A172 (cell line): ENCODE results near the gene HYAL2. TPM values are rescaled to one million over a fixed set of nuclear protein-coding genes. Genes with fewer than 3 reads are reported as not detected.
"Not testable (repeated sequence)": the region's sequence is repeated elsewhere in the genome, so short reads cannot be mapped to it uniquely, and the experiment has no call there.

ENCODE experiments used
- DNase-seq: peaks from one replicate; pipeline ENCODE4 v3.0.0-alpha.2; 2015; ENCODE audit warnings: low spot score
- total RNA-seq: library from RNA; depleted of rRNA; stranded (reverse); fragments of >200 nt; shearing (Covaris generic); gene quantifications from 2 replicates; pipeline ENCODE4 v1.2.3, GENCODE V29; 2014

HYAL2 gene
- total RNA-seq, 1 experiment from 2014 or later: 113 TPM

DNA sequence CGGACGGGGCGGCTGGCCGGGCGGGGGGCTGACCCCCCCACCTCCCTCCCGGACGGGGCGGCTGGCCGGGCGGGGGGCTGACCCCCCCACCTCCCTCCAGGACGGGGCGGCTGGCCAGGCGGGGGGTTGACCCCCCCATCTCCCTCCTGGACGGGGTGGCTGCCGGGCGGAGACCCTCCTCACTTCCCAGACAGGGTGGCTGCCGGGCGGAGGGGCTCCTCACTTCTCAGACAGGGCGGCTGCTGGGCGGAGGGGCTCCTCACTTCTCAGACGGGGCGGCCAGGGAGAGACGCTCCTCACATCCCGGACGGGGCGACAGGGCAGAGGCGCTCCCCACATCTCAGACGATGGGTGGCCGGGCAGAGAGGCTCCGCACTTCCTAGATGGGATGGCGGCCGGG, 10.5 kb downstream of the HYAL2 start:
- not testable (repeated sequence) for DNase-seq

DNA sequence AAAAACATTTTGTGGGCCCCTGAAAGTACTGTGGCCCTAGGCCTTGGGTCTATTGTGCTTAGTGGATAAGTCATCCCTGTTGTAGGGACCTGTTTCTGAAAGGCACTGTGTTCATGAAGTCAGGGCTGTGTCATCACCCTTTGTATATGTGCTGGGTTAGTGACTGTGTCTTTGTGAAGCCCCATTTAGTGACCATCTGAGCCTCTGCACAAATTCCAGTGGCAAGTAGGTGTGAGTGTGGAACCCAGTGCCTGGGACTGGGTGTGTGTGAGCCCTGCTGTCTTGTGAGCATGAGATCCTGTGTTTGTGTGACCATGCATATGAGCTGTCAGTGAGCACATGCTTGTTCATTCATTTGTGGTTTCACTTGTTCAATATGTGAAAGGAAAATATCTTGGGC, 17.9 kb downstream of the HYAL2 start:
- no peak for DNase-seq

GRCh38 chr3:50303013-50303815, 19.3 kb downstream of the HYAL2 start, which contains the start of gene HYAL1:
Gene HYAL1, minus strand, starts transcription at chr3:50303574. Its CDS starts 618 bp downstream, at chr3:50302956.
- no peak for DNase-seq

- no peak for DNase-seq
Observed at GRCh38 chr3:50302095-50303012, 20.2 kb downstream of the HYAL2 start.

GRCh38 chr3:50300681-50301254, 21.8 kb downstream of the HYAL2 start:
- no peak for DNase-seq

- no peak for DNase-seq
Observed at GRCh38 chr3:50299929-50300680, 22.4 kb downstream of the HYAL2 start.

GRCh38 chr3:50299638-50299928, 23.0 kb downstream of the HYAL2 start:
- no peak for DNase-seq

- DNase-seq: peak; percentile 96
Observed at GRCh38 chr3:50298836-50299637, 23.5 kb downstream of the HYAL2 start, which contains the start of the genes HYAL3 and NAA80. Gene HYAL3, minus strand, starts transcription at chr3:50299405. Its CDS starts 3,803 bp downstream, at chr3:50295602. Gene NAA80, minus strand, starts transcription at chr3:50299405. Its CDS starts 1,942 bp downstream, at chr3:50297463.

DNA sequence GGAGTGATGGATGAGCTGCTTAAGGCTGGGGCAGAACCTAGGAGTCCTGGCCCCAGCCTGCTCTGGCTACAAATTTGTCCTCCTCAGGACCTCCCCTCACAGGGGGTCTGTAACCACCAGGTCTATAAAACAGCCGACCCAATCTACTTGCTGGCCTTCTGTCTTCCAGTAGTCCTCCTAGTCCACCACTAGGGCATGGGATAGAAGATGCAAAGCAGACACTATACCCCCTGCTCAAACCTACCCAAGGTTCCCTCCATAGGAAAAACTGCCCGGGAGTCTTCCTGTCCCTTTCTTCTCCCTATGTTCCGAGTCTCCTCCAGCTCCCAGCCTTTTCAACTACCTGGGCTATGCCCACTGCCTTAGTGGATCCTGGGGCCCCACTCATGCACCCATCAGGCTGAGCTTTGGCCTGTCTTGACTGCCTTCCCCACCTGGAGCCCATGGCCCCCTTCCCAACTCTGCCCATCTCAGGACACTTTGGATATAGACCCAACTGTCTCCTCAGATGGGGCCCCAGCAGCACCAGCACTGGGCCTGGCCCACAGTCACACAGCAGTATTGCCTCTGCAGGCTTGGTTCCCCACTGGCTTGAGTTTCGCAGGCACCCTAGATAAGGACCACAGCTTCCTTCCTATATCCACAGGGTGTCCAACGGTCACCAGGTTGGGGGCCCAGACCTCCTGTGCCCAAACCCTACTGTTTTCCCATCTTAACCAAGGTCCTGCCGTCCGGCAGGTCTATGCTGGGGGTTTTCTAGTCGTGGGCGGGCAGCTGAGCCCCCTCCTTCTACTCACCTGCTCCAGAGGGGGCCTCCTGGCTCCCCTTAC, 24.4 kb downstream of the HYAL2 start:
- DNase-seq: no peak

DNA sequence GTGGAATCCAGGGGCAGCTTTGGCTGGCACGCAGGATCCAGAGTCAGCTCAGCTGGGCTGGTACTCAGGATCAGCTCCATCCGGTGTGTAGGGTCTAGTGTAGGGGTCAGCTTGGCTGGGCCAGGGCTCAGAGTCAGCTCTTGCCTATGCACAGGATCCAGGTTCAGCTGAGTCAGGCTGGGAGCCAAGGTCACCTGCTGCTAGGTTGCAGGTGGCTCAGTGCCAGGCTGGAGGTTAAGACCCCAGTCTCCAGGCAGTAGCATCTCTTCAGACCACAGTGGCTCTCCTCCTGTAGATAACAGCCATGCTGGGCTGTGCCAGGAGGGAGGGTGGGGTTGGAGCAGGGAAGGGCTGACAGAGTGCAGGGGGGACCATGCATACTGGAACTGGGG, 25.2 kb downstream of the HYAL2 start:
- no peak for DNase-seq

DNA sequence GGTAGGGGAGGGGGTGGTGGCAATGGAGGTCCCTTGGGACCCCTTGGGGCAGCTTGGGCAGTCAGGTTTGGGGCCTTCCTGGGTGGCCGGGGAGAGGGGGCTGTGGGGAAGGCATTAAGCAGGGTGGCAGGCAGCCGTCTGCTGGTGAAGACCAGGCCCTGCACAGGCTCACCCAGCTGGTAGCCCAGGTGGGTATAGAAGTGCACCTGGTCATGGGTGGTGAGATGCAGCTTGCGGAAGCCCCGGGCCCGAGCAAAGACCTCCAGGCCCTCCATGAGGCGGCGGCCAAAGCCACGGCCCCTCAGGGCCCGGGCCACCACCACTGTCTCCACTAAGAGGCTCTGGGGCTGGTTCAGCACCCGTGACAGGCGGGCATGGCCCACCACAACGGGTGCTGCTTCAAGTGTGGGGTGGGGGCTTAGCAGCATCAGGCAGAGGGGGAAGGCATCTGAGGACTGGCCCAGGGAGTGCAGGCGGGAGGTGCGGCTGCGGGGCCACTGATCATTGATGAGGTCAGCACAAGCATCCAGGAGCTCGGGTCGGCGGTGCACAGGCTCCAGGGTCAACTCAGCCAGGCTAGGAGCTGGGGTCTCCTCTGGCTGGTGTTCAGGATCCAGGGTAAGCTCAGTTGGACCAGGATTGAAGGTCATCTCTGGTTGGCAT, 25.7 kb downstream of the HYAL2 start:
- no peak for DNase-seq

DNA sequence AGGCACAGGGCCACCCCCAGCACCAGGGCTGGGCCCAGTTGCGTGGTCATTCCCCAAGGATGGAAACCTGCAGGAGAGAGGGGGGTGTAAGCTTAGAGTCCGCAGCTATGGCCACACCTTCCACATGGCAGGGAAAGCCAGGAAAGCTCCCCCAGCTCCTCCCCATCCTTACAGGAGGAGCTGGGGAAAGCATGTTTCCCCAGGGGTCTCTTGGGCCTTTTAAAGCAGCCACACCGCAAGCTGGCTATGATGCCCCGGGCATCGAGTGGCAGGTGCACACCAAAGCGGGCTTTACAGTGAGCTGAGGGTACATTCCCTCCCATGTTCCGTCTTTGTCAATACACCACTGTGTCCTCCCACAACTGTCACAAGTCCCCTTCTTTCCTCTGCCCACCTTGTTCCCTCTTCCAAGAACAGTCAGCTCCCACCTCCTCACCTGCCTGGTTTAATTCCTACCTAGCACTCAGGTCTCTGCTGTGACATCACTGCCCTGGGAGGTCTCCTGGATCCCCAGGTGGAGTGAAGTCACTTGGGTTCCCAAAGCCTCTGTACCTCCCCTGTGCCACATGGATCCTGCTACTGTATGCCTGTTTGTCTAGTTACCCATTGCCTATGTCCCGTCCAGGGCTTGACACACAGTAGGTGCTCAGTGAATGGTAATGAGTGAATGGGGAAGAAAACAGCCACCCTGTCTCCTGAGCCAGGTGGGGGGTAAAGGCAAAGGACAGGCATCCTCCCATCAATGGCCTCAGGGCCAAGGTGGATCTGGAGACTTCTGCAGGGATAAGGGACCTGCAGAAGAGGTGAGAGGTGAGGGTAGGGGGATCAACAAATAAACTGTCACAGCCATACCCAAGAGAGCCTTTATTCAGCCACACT, 26.8 kb downstream of the HYAL2 start:
- DNase-seq: no peak

- DNase-seq: no peak
Observed at GRCh38 chr3:50294492-50295403, 27.8 kb downstream of the HYAL2 start.

- no peak for DNase-seq
Observed at GRCh38 chr3:50294089-50294488, 28.5 kb downstream of the HYAL2 start.

DNA sequence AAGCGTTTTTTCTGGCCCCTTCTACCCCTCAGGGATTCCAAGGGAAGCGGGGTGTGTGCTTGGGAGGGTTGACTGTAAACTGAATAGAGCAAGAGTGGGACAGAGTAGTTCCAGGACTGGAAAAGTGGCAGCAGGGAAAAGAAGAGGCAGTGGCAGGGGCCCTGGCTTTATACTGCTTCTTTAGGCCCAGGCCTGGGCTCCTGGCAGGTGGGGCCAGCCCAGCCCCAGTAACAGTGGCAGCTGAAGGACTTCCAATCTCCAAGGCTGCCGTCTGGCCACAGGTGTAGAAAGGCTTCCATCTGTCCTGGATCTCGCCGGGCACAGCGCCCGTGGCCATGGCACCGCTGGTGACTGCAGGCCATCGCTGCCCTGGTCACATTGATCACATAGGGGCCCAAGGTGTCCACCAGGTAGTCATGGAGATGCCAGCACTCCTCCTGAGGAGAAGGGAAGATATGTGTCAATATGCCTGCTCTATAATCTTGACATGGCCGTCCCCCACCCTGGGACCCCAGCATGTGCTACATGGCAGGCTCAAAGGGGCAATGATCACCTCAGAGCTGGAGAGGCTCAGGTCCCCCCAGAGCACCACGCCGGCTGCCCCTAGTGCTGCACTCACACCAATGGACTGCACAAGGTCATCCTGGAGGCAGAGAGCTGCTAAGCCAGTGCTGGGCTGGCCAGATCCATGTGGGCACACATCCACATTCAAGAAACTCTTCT, 29.3 kb downstream of the HYAL2 start:
- no peak for DNase-seq
